T-helper 1 cell (primary cell): Measurements from ENCODE around the gene PRR16.

Experiments
- DNase-seq, 5 donors: peaks; one replicate each; pipeline ENCODE4 v3.0.0-alpha.2; 2012 to 2020

Gene PRR16

DNA sequence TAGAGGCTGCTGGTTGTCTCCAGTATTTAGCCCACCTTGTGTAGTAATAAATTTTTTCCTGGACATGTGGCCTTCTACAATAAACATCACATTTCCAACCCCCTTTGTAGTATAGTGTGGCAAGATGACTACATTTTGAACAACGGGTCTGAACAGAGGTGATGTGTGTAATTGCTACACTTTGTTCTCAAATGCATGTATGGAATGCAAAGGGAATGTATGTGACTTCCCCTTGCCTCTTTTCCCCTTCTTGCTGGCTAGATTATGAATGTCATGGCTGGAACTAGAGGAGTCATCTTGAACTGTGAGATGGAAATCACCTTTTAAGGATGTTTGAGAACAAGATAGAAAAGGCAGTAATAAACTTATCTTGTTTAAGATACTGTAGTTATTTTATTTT is 54.5 kb downstream of the PRR16 start:
- DNase-seq, result no peak

- DNase-seq, result no peak
Observed at GRCh38 chr5:120527251-120527650, 63.2 kb downstream of the PRR16 start.

DNA sequence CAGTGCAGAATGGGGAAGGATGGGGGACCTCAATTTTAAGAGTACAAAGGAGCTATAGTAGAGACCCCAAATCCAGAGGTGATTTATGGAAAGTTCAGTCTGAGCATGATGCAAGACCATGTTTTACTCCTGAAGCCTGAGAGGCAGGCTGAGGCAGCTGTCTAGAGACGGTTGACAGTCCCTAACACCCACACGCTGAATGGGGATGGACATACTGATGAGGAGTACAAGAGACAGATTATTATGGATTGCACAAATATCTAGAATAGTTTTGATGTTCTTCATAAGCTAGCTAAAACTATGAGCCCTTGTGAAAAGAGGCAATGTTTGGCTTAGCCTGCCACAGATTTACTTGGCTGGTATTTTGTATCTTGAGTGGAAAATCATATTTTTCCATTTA is 64.5 kb downstream of the PRR16 start:
- DNase-seq, result no peak

GRCh38 chr5:120529386-120529785 is 65.3 kb downstream of the PRR16 start:
- DNase-seq, result no peak

- DNase-seq, result no peak
Observed at GRCh38 chr5:120531215-120531614, 67.1 kb downstream of the PRR16 start.

- no peak for DNase-seq
Observed at GRCh38 chr5:120532835-120533234, 68.7 kb downstream of the PRR16 start.

DNA sequence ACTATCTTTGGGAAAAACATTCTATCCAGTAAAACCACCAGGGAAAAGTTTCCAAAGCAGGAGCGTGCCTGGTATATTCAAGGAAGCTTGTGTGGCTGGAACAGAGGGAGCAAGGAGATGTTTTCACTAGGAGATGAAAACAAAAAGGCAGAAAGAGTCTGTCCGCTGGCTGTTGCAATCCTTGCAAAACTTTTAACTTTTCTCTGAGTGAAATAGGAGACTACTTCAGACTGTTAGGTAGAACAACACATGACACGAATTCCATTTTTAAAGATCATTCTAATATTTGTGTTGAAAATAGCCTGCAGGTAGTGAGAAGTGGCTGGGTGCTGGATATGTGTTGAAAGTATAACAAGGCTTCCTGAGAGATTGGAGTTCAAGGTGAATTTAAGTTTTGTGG is 69.5 kb downstream of the PRR16 start:
- DNase-seq, result no peak

GRCh38 chr5:120535900-120536299 is 71.8 kb downstream of the PRR16 start:
- DNase-seq, result no peak

DNA sequence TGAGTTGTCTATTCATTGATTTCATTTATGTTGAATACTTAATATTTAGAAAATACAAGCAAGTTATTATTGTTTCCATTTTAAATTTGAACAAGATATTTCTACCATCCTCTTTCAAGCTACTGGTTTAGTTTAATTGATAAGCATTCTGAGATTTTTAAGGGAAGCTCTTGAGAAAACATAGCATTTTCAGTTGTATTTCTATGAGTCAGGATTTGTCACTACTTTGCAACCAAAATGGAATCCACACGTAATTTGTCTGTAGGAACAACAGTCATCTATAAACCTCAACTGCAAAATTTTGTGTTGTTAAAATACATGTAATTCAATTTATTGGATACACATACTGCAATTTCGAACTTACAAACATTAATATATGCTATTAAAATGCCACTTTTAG is 74.0 kb downstream of the PRR16 start:
- no peak for DNase-seq

- no peak for DNase-seq
Observed at GRCh38 chr5:120538644-120539043, 74.5 kb downstream of the PRR16 start.

DNA sequence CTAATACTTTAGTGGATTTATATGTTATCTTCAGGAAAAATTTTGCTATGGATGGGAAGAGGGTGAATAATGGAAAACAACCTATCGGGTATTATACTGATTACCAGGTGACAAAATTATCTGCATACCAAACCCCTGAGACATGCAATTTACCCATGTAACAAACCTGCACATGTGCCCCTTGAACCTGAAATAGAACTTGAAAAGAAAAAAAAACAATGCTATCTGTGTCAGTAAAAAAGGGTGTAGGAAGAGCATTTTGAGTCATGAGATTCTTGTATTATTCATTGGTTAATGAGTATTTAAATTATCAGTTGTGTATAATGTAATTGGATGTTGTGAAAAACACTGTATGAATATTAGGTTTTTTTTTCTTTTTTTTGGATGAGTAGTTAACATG is 75.4 kb downstream of the PRR16 start:
- no peak for DNase-seq

- DNase-seq, result no peak
Observed at GRCh38 chr5:120540097-120540496, 76.0 kb downstream of the PRR16 start.

- no peak for DNase-seq
Observed at GRCh38 chr5:120544043-120544442, 79.9 kb downstream of the PRR16 start.

GRCh38 chr5:120545007-120545406 is 80.9 kb downstream of the PRR16 start:
- no peak for DNase-seq

DNA sequence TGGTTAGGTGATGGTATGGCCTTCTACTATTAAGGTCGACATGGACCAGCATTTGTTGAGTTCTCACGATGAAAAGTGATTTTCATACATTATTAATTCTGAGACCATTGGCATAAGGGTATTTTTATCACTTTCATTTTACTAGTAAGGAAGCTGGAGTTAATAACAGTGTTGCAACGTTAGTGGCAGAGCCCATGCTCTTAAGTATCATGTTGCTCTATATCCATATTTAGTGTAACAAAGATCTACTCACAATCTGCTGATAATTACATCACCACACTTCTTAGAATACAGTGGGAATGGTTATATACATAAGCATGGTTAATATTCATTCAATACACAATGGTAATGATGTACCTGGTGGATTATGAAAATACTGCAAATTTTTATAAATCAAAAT is 81.9 kb downstream of the PRR16 start:
- DNase-seq, result no peak

DNA sequence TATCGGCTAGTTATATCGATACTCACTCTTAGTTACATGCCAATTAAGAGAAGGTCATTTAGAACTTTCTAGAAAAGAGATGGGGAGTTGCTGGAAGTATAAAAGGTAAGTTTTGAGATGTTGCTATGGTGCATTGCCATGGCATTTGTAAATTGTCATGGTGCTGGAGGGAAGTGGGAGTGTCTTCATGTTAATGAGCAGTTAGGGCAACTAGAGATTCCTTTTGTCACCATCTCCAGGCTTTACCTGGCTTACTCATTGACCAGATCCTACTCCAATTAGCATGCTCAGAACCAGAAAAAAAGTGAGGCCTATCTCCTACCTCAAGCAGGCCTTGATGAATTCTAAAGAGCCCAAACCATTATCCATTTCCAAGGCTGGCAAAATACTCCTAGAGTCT is 82.8 kb downstream of the PRR16 start:
- DNase-seq, result no peak

DNA sequence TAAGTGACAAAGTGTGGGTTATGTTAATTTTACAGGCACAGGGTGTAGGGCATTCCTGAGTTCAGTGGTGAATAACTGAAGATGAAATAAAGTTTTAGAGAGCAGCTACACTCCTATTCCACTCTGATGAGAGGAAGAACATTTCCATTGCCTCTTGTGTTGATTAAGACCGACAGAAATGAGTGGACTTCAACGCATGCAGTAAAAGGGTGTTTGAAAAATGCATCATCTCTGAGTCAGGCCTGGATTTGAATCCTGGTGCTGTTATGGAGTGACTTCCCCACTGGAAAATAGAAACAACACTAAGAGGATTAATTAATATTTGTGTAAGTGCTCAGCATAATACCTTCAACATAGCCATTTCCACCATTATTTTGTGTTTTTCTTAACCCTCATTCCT is 86.3 kb downstream of the PRR16 start:
- no peak for DNase-seq

- no peak for DNase-seq
Observed at GRCh38 chr5:120552638-120553037, 88.5 kb downstream of the PRR16 start.

DNA sequence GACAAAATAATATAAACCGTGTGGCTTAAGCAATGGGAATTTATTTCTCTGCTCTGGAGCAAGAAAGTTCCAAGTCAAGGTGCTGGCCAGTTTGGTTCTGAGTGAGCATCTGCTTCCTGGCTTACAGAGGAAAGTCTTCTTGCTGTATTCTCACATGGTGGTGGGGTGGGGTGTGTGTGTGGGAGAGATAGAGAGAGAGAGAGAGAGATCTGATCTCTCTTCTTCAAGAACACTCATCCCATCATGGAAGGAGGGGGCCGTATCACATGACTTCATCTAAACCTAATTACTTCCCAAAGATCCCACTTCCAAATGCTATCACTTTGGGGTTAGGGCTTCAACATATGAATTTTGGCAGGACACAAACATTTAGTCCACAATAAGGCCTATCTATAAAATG is 91.2 kb downstream of the PRR16 start:
- DNase-seq, result no peak

DNA sequence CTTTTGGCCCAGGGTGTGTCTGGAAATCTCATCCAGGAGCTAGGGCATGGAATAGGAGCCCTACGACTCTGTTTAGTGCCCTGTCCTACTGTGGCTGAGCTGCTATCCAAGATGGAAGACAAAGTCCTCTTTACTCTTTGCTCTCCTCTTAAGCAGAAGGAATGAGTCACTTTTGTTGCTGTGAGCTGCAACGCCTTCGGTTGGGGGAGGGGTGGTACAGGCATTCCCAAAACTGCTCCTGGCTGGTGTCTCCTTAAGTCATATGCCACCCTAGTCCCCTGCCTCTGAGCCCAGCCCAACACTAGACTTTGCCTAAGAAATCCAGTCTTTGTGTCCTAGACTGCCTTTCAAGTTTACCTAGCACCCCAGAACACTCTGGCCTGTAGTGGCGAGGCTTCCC is 99.9 kb downstream of the PRR16 start:
- DNase-seq, result no peak

- DNase-seq, result no peak
Observed at GRCh38 chr5:120567066-120567465, 103.0 kb downstream of the PRR16 start.

GRCh38 chr5:120567921-120568320 is 103.8 kb downstream of the PRR16 start:
- no peak for DNase-seq

DNA sequence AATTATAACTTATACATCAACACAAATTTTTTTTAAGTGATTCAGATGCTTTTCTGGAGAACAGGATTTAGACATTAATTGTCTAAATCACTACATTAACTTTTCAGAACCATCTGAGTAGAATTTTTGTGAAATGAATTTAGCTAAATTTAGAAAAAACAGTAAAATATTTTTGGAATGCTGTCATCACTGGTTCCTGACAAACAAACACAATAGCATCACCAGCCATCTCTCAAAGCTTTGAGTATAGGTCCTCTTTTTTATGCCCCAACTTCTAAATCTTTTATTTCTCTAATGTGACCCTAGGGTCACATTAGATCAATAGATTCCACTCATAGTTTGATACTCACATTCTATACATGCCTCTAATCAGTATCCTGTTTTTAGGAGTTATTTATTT is 104.6 kb downstream of the PRR16 start:
- DNase-seq, result no peak

DNA sequence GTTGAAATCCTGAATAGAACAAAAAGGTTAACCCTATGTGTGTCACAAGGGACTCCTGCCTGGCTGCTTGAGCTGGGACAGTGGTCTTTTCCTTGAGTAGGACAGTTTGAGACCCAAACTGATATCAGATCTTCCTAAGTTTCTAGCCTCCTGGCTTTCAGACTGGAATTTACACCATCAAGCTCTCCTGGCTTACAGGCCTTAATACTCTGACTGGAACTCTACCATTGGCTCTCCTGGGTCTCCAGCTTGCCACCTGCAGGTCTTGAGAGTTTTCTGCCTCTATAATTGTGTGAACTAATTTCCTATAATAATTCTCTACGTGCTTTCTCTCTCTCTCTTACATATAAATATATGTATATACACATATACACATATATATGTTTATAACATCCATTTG is 112.5 kb downstream of the PRR16 start:
- no peak for DNase-seq

GRCh38 chr5:120582635-120583034 is 118.5 kb downstream of the PRR16 start:
- no peak for DNase-seq

DNA sequence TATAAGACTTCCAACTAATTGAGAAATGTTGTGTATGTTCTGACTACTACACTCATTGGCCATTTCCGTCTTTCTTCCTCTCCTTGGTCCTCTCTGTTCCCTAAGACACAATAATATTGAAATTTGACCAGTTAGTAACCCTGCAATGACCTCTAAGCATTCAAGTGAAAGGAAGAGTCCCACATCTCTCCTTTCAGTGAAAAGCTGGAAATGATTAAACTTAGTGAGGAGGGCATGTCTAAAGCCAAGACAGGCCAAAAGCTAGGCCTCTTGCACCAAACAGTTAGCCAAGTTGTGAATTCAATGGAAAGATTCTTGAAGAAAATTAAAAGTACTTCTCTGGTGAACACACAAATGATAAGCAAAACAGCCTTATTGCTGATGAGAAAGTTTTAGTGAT is 122.5 kb downstream of the PRR16 start:
- DNase-seq, result no peak
